Small intestine (tissue), 7 donors: ENCODE data around the gene FBXO46. TPM values are rescaled to one million over a fixed set of nuclear protein-coding genes. Genes with fewer than 3 reads are reported as not detected.
"Not testable (repeated sequence)": the region's sequence is repeated elsewhere in the genome, so short reads cannot be mapped to it uniquely, and the experiment has no call there.

Experiments used
- DNase-seq, 2 donors: peaks; one replicate each; pipeline versions ENCODE4 v3.0.0 to v3.0.0-alpha.2; 2013
- FAIRE-seq: peaks from 2 replicates; lab custom pipeline; 2012; peaks lifted over from hg19 to GRCh38; lab: Jason Lieb, UNC
- H3K27ac ChIP-seq, 3 donors: one replicate each; pipeline ENCODE4 v1.5.1; 2013; ENCODE audit warnings: low read length in 2 of 3, mild to moderate bottlenecking in 2 of 3, control low read depth in 1 of 3, inconsistent platforms in 1 of 3, low read depth in 1 of 3, moderate library complexity in 1 of 3
- H3K27me3 ChIP-seq, 3 donors: one replicate each; pipeline ENCODE4 v1.6.1; 2013; ENCODE audit warnings: low read length in 3 of 3, inconsistent platforms in 1 of 3; ENCODE audit not compliant: control insufficient read depth in 3 of 3, insufficient read depth in 3 of 3
- H3K36me3 ChIP-seq, 3 donors: one replicate each; pipeline ENCODE4 v1.6.1; 2013; ENCODE audit warnings: low read length in 3 of 3, inconsistent platforms in 1 of 3, low read depth in 1 of 3, mild to moderate bottlenecking in 1 of 3, moderate library complexity in 1 of 3; ENCODE audit not compliant: control insufficient read depth in 3 of 3, insufficient read depth in 2 of 3
- H3K4me1 ChIP-seq, 3 donors: one replicate each; pipeline ENCODE4 v1.6.1; 2013; ENCODE audit warnings: low read length in 2 of 3, inconsistent platforms in 1 of 3, low read depth in 1 of 3, mild to moderate bottlenecking in 1 of 3, moderate library complexity in 1 of 3; ENCODE audit not compliant: control insufficient read depth in 3 of 3, insufficient read depth in 2 of 3
- H3K4me3 ChIP-seq, 3 donors: one replicate each; pipeline ENCODE4 v1.5.1; 2013; ENCODE audit warnings: low read length in 3 of 3, control low read depth in 1 of 3, inconsistent platforms in 1 of 3, low read depth in 1 of 3, mild to moderate bottlenecking in 1 of 3, moderate library complexity in 1 of 3
- H3K9me3 ChIP-seq, 2 donors: one replicate each; pipeline ENCODE4 v1.6.1; 2013; ENCODE audit warnings: low read depth in 1 of 2, low read length in 1 of 2; ENCODE audit not compliant: control insufficient read depth in 2 of 2, insufficient read depth in 1 of 2
- WGBS, 3 donors: extraction: QIAGEN DNeasy Blood & Tissue Kit; methylation state at CpG; one replicate each; pipeline ENCODE4 v1.1.7; 2013; 5-methylcytosine and 5-hydroxymethylcytosine counted together
- polyA plus RNA-seq, 4 donors: library from polyadenylated mRNA; stranded (reverse) in 3 of 4; unstranded in 1 of 4; fragments of 200-250 nt in 3 of 4; fragments of 120-200 nt in 1 of 4; gene quantifications; one replicate each; pipeline versions ENCODE4 v1.2.1 to v1.2.3, GENCODE V29; 2013
- donor health status: healthy with polysubstance abuse.
- donor health status: control.
- donor health status: control.
- donor health status: Bipolar disorder and iron deficiency.
- donor health status: healthy.

The FBXO46 gene
- polyA plus RNA-seq, 4 donors, result 5.4 to 16.6 (median 9.3) TPM

DNA sequence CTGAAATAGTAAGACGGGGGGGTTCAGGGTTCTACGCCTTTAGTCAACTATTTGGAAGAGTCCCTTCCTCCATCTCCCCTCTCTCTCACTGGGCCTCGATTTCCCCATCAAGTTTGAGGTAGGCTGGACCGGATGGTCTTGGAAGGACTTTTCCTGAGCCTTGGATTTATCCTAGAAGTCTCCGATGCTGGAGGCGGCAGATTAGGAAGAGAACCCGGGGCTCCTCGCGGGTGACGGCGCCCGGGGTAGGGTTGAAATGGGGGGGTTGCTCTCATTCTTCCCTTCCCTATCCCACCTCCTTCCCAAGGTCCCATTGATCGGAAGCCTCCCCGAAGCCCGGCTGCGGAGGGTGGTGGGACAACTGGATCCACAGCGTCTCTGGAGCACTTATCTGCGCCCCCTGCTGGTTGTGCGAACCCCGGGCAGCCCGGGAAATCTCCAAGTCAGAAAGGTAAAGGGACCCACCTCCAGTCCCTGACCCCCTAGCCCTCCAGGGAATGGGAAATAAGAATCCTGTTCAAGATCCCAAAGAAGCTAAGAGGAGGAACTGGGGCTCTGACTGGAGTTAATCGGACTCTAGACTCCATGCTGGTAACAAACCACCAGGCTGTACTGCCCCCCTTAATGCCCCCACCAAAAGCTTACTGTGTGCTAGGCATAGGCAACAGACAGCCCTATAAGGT lies 37.4 kb downstream of the FBXO46 start:
- no peak for FAIRE-seq
- H3K27me3 ChIP-seq, result no peaks in the 10 kb centered on the region

DNA sequence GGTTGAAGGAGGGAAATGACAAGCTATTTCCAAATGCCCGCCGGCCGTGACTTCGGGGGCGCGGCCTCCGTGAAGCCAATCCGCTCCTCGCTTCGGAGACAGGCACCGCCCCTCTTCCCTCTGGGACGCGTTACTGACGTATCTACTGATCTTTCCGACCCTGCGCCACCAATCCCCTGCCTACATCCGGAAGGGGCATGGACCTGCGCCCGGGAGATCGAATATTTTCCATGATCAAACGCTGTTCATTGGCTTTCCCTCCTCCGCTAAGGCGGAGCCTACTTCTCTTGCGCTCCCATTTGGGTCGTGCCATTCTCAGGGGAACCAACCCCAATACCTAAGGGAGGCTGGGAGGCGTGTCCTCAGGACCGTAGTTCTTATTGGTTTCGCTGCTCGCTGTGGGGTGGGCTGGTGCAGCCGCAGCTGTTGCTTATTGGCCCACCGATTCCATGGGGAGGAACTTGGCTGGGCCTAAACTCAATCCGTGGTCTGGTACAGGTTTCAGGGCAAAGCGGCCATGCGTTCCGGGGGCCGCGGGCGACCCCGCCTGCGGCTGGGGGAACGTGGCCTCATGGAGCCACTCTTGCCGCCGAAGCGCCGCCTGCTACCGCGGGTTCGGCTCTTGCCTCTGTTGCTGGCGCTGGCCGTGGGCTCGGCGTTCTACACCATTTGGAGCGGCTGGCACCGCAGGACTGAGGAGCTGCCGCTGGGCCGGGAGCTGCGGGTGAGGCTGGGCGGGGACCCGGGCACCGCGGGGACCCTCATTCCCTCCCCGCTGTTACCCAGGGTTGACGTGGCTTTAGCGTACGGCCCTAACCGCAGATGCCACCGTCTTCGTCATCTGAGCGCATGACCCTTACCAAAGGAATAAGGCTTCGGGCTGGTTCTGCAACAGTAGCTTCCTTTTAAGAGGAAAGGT lies 38.2 kb downstream of the FBXO46 start, which contains the start of gene QPCTL:
Gene QPCTL, plus strand, starts transcription at position 480 of the 919 bp plus-strand sequence. Its CDS starts 38 bp downstream, at position 518.
- H3K9me3 ChIP-seq, result no peaks in the 10 kb centered on the region
- H3K36me3 ChIP-seq, result peaks cover 0 to 40% (median 9%) of the 10 kb centered on the region in 3 donors
- no peaks in the 10 kb centered on the region for H3K27me3 ChIP-seq
- peaks cover 0 to 8% (median 4%) of the 10 kb centered on the region in 3 donors for H3K4me1 ChIP-seq
- peak within 1 kb of the TSS; percentile 53 to 96 (median 94) for H3K27ac ChIP-seq
- FAIRE-seq (peak; percentile 76), DNase-seq (peak; percentile 99 to 100)
- peak within 1 kb of the TSS; percentile 55 to 86 (median 64) for H3K4me3 ChIP-seq
- WGBS, 3 donors, result 0 to 1% (median 0%) methylated on average over 67 to 70 of the region's 70 CpGs

More for the DNA sequence above, 37.4 kb downstream of the FBXO46 start:
- Histone ChIP-seq H3K4me3 (peak overlapping the region; percentile 55 to 86 (median 56)), H3K36me3 (peaks cover 0 to 38% (median 2%) of the 10 kb centered on the region in 3 donors), H3K9me3 (no peaks in the 10 kb centered on the region), H3K4me1 (peaks cover 0 to 8% (median 4%) of the 10 kb centered on the region in 3 donors), H3K27ac (peak overlapping the region; percentile 53 to 96 (median 94))
- DNase-seq, result peak; percentile 73 to 86
- WGBS, 3 donors, result 0 to 1% (median 1%) methylated on average over 22 of the region's 22 CpGs

DNA sequence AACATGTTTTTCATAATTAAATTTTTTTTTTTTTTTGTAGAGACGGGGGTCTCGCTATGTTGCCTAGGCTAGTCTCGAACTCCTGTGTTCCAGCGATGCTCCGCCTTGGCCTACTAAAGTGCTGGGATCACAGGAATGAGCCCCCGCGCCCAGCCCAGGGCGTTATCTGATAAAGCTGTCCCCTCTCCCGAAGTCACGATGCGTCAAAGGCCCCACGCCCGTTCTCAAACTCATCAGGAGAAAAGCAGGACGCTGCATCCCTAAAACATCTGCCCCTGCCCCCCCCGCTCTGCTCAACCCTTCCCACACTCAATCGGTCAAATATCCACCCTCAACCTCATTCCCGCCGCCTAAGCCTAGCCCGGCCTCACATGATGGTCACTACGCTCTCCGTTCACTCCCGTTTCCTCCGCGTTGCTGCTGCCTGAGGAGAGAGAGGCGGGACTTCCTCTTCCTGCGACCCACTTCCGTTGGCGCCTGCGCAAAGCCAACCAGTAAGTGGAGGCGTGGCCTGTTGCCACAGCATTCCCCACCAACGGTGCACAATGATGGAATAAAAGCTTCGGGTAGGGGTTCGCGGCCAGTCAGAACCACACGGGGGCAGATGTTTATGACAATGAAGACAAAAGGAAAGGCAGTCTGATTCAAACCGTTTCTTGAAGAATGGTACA lies 39.0 kb downstream of the FBXO46 start, which contains the start of gene SNRPD2:
Gene SNRPD2, minus strand, starts transcription at position 438 of the 671 bp plus-strand sequence. Its CDS starts 65 bp downstream, at position 373.
- peak; percentile 97 to 98 for DNase-seq
- peak within 1 kb of the TSS; percentile 55 to 86 (median 64) for H3K4me3 ChIP-seq
- peak within 1 kb of the TSS; percentile 53 to 96 (median 94) for H3K27ac ChIP-seq
- peaks cover 0 to 8% (median 4%) of the 10 kb centered on the region in 3 donors for H3K4me1 ChIP-seq
- H3K9me3 ChIP-seq, result no peaks in the 10 kb centered on the region
- FAIRE-seq, result no peak
- peaks cover 0 to 44% (median 13%) of the 10 kb centered on the region in 3 donors for H3K36me3 ChIP-seq
- no peaks in the 10 kb centered on the region for H3K27me3 ChIP-seq
- WGBS, 3 donors, result 0 to 1% (median 0%) methylated on average over 35 to 36 of the region's 36 CpGs

DNA sequence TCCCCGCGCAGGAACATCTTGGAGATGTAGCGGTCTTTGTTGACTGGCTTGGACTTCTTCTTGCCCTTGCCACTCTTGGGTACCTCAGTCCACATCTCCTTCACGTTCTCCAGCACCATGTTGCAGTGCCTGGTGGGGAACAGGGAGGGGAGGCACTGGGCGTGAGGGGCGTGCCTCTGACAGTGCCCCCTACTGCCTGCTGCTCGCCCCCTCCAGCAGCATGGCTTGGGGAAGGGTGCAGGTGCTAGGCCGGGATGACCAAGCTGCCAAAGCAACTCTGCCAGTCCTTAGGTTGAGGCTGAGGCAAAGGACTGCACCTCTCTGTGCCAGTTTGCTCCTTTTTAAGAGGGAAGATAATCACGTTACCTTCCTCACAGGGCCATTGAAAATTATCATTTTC lies 43.1 kb downstream of the FBXO46 start:
- H3K4me3 ChIP-seq, result no peak overlapping the region
- no peaks in the 10 kb centered on the region for H3K9me3 ChIP-seq
- peaks cover 4 to 66% (median 16%) of the 10 kb centered on the region in 3 donors for H3K36me3 ChIP-seq
- no peak for FAIRE-seq
- 89 to 98% (median 94%) methylated on average over 9 of the region's 9 CpGs for WGBS, 3 donors
- peaks cover 0 to 5% (median 0%) of the 10 kb centered on the region in 3 donors for H3K4me1 ChIP-seq
- no peak for DNase-seq
- H3K27ac ChIP-seq, result no peak overlapping the region
- no peaks in the 10 kb centered on the region for H3K27me3 ChIP-seq

DNA sequence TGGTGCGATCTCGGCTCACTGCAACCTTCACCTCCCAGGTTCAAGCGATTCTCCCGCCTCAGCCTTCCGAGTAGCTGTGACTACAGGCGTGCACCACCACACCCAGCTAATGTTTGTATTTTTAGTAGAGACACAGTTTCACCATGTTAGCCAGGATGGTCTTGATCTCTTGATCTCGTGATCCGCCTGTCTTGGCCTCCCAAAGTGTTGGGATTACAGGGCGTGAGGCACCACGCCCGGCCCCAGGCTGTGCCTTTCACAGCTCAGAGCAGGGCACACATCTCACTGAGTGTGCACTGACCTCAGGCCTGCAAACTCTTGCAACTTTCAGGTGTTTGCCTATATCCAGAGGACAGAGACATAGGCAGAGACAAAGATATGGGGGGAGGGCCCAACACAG lies 45.7 kb downstream of the FBXO46 start:
- H3K27ac ChIP-seq, H3K4me1 ChIP-seq, H3K9me3 ChIP-seq, DNase-seq, H3K4me3 ChIP-seq, FAIRE-seq, H3K27me3 ChIP-seq: not testable (repeated sequence)
- WGBS, 3 donors, result 74 to 85% (median 83%) methylated on average over 9 to 11 of the region's 11 CpGs
- H3K36me3 ChIP-seq, result peaks cover 4 to 66% (median 16%) of the 10 kb centered on the region in 3 donors

DNA sequence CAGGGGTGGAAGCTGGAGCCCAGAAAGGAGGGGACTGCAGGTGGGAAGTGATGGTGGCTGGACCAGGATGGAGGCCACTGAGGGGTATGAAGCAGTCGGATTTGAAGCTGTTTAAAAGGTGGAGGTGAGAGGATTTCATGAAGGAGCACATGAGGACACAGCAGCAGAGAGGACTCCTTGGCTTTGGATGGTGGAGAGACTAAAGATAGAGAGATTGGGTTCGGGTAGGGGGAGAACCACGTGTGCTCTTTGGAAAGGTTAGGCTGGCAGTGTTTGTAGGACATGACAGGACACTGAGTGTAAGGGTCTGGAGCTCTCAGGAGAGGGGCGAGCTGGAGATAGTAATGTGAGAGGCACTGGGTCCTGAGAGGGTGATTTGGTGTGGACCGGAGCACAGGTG lies 47.8 kb downstream of the FBXO46 start:
- Histone ChIP-seq H3K27me3 (peaks cover 0 to 13% (median 0%) of the 10 kb centered on the region in 3 donors), H3K4me1 (peaks cover 0 to 7% (median 0%) of the 10 kb centered on the region in 3 donors), H3K27ac (no peak overlapping the region), H3K4me3 (no peak overlapping the region), H3K36me3 (peaks cover 4 to 51% (median 11%) of the 10 kb centered on the region in 3 donors), H3K9me3 (no peaks in the 10 kb centered on the region)
- WGBS, 3 donors, result 70 to 83% (median 80%) methylated on average over 5 of the region's 5 CpGs
- no peak for FAIRE-seq
- DNase-seq, result no peak

DNA sequence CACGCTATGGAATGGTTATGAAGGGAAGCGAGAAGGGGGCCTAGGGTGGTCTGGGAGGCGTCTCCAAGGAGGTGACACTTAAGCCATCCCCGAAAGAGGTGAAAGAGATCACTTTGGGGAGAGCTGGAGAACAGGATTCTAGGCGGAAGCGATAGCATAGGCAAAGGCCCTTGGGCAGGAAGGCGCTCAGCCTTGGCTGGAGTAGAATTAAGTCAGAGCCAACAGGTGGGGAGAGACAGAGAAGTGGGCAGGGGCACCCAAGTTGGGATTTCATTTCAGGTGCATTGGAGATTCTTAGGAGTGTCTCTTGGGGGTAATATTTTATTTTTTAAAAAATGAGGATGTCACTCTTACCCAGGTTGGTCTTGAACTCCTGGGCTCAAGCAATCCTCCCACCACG lies 48.6 kb downstream of the FBXO46 start:
- no peak for DNase-seq
- WGBS, 3 donors, result 72 to 77% (median 75%) methylated on average over 8 of the region's 8 CpGs
- no peak for FAIRE-seq
- H3K4me1 ChIP-seq, result peaks cover 0 to 14% (median 0%) of the 10 kb centered on the region in 3 donors
- peak overlapping the region in 2 of 3 donors; percentile 41 to 60 for H3K27ac ChIP-seq
- H3K4me3 ChIP-seq, result no peak overlapping the region
- H3K9me3 ChIP-seq, result peaks cover 0 to 2% of the 10 kb centered on the region in 2 donors
- peaks cover 0 to 21% (median 0%) of the 10 kb centered on the region in 3 donors for H3K27me3 ChIP-seq
- H3K36me3 ChIP-seq, result peaks cover 3 to 43% (median 4%) of the 10 kb centered on the region in 3 donors
